CD4-positive, alpha-beta T cell (primary cell): ENCODE measurements around the gene CACHD1. TPM values are rescaled to one million over a fixed set of nuclear protein-coding genes. Genes with fewer than 3 reads are reported as not detected.

Experiments
- ATAC-seq: fragments of 200-7000 bp; cut with Tn5 transposase; one replicate; pipeline ENCODE4 v1.10.0; 2022; ENCODE audit warnings: mild to moderate bottlenecking; ENCODE audit not compliant: poor library complexity
- CTCF ChIA-PET: fragments of 350-600 bp; sonication (Branson Sonifier 250); formaldehyde crosslinking; loops from one replicate; lab custom pipeline; 2021; ENCODE audit warnings: antibody characterized with exemption, inconsistent platforms; lab: Charles Lee
- POLR2A ChIA-PET: fragments of 350-600 bp; sonication (Branson Sonifier 250); formaldehyde crosslinking; loops from one replicate; lab custom pipeline; 2021; ENCODE audit warnings: antibody characterized with exemption, inconsistent platforms; lab: Charles Lee
- DNase-seq, 14 experiments: peaks; one replicate each; pipeline ENCODE4 v3.0.0-alpha.2; 2013 to 2020; ENCODE audit warnings: mixed read lengths in 2 of 14
- H3K27ac ChIP-seq, 2 donors: one replicate each; pipeline versions ENCODE4 v1.5.1 to v1.7.0; 2013; ENCODE audit warnings: low read length in 2 of 2, low read depth in 1 of 2, mild to moderate bottlenecking in 1 of 2
- H3K27me3 ChIP-seq, 2 experiments: 1 replicate in 1 of 2; 2 replicates in 1 of 2; pipeline versions ENCODE4 v1.6.1 to v1.7.0; 2013; ENCODE audit warnings: low read length in 2 of 2, control low read depth in 1 of 2, mild to moderate bottlenecking in 1 of 2, moderate library complexity in 1 of 2; ENCODE audit not compliant: insufficient read depth in 2 of 2, control insufficient read depth in 1 of 2
- H3K36me3 ChIP-seq: one replicate; pipeline ENCODE4 v1.6.1; 2013; ENCODE audit warnings: low read length, control low read depth; ENCODE audit not compliant: insufficient read depth
- H3K4me1 ChIP-seq: one replicate; pipeline ENCODE4 v1.6.1; 2013; ENCODE audit warnings: low read length, control low read depth; ENCODE audit not compliant: insufficient read depth
- H3K4me3 ChIP-seq: one replicate; pipeline ENCODE4 v1.5.1; 2013; ENCODE audit warnings: mild to moderate bottlenecking, low read length, moderate library complexity
- H3K9me3 ChIP-seq, 2 experiments: 1 replicate in 1 of 2; 2 replicates in 1 of 2; pipeline versions ENCODE4 v1.6.1 to v1.7.0; 2013; ENCODE audit warnings: low read length in 2 of 2, mild to moderate bottlenecking in 2 of 2, control low read depth in 1 of 2, moderate library complexity in 1 of 2; ENCODE audit not compliant: control insufficient read depth in 1 of 2, insufficient read depth in 1 of 2
- H3K27ac Mint-ChIP-seq: one replicate; pipeline ENCODE4 v1.8.0; 2020; ENCODE audit warnings: mixed read lengths
- H3K27me3 Mint-ChIP-seq: one replicate; pipeline ENCODE4 v1.8.0; 2021; ENCODE audit warnings: mixed read lengths
- H3K36me3 Mint-ChIP-seq: one replicate; pipeline ENCODE4 v1.8.0; 2021; ENCODE audit warnings: low read depth, mixed read lengths
- H3K4me1 Mint-ChIP-seq: one replicate; pipeline ENCODE4 v1.8.0; 2021; ENCODE audit warnings: low read depth, mixed read lengths
- H3K4me3 Mint-ChIP-seq: one replicate; pipeline ENCODE4 v1.8.0; 2020; ENCODE audit warnings: mild to moderate bottlenecking, mixed read lengths
- H3K9me3 Mint-ChIP-seq: one replicate; pipeline ENCODE4 v1.8.0; 2020; ENCODE audit warnings: mixed read lengths
- CTCF ChIP-seq: fragments of 200-600 bp; IDR thresholded peaks from one replicate; pipeline ENCODE4 v1.8.0; 2022; ENCODE audit warnings: antibody characterized with exemption, mild to moderate bottlenecking
- intact Hi-C, 2 experiments: fragments of 100-400 bp; cut with DNase I in 1 of 2; cut with micrococcal nuclease in 1 of 2; formaldehyde crosslinking; loops; one replicate each; pipeline versions ENCODE4 v1.15.1 to v1.9.0; 2023 to 2025; cut with DNase I, micrococcal nuclease
- total RNA-seq, 174 experiments: library from RNA in 2 of 174; stranded (reverse) in 2 of 174; gene quantifications; one replicate each; pipeline ENCODE4 v1.2.3 and lab custom pipeline; 2021 to 2026

CACHD1 gene
- total RNA-seq, 2 experiments from 2014 or later: 6.2 to 7.1 TPM

- Histone ChIP-seq H3K36me3 (no peaks in the 10 kb centered on the region), H3K27me3 (no peaks in the 10 kb centered on the region), H3K4me3 (no peak overlapping the region), H3K4me1 (no peaks in the 10 kb centered on the region), H3K27ac (no peak overlapping the region), H3K9me3 (no peaks in the 10 kb centered on the region)
- intact Hi-C loops: loop anchor here in 1 of 2 experiments (5.0 kb wide), 2 partner anchors 32 to 43 kb away; no protein-coding TSS in a partner anchor
- Mint-ChIP-seq H3K27ac (no peak overlapping the region), H3K9me3 (no peaks in the 10 kb centered on the region), H3K4me3 (no peak overlapping the region), H3K36me3 (no peaks in the 10 kb centered on the region), H3K27me3 (no peaks in the 10 kb centered on the region), H3K4me1 (peaks cover 6% of the 10 kb centered on the region)
- POLR2A ChIA-PET: no interaction called here
- no peak for DNase-seq
- ATAC-seq: no peak
- TF ChIP-seq CTCF: no peak
- CTCF ChIA-PET: no interaction called here
Observed at GRCh38 chr1:64519901-64520300, 50.0 kb downstream of the CACHD1 start.

- Mint-ChIP-seq H3K9me3 (no peaks in the 10 kb centered on the region), H3K36me3 (no peaks in the 10 kb centered on the region), H3K4me3 (no peak overlapping the region), H3K27ac (no peak overlapping the region), H3K27me3 (no peaks in the 10 kb centered on the region), H3K4me1 (peaks cover 13% of the 10 kb centered on the region)
- no peaks in the 10 kb centered on the region for H3K9me3 ChIP-seq
- peaks cover 0 to 4% of the 10 kb centered on the region in 2 experiments for H3K27me3 ChIP-seq
- ATAC-seq (no peak), DNase-seq (no peak)
- ChIA-PET POLR2A (no interaction called here), CTCF (no interaction called here)
- no peaks in the 10 kb centered on the region for H3K36me3 ChIP-seq
- no peak overlapping the region for H3K4me3 ChIP-seq
- H3K27ac ChIP-seq: no peak overlapping the region
- no peak for TF ChIP-seq CTCF
- intact Hi-C loops: loop anchor here in 1 of 2 experiments (5.0 kb wide), 1 partner anchor 45 kb away; no protein-coding TSS in a partner anchor
- H3K4me1 ChIP-seq: no peaks in the 10 kb centered on the region
Observed at GRCh38 chr1:64522740-64523139, 52.8 kb downstream of the CACHD1 start.

GRCh38 chr1:64523413-64524337, 53.7 kb downstream of the CACHD1 start:
- H3K36me3 Mint-ChIP-seq: no peaks in the 10 kb centered on the region
- no peak overlapping the region for H3K4me3 ChIP-seq
- ChIA-PET CTCF (no interaction called here), POLR2A (no interaction called here)
- H3K27me3 ChIP-seq: peaks cover 0 to 4% of the 10 kb centered on the region in 2 experiments
- intact Hi-C loops: loop anchor here in 1 of 2 experiments (5.0 kb wide), 1 partner anchor 46 kb away; no protein-coding TSS in a partner anchor
- H3K9me3 ChIP-seq: no peaks in the 10 kb centered on the region
- H3K27ac ChIP-seq: no peak overlapping the region
- no peaks in the 10 kb centered on the region for H3K9me3 Mint-ChIP-seq
- peaks cover 13% of the 10 kb centered on the region for H3K4me1 Mint-ChIP-seq
- no peak overlapping the region for H3K27ac Mint-ChIP-seq
- H3K36me3 ChIP-seq: no peaks in the 10 kb centered on the region
- DNase-seq (no peak), ATAC-seq (no peak)
- no peak for TF ChIP-seq CTCF
- H3K4me3 Mint-ChIP-seq: no peak overlapping the region
- H3K27me3 Mint-ChIP-seq: no peaks in the 10 kb centered on the region
- H3K4me1 ChIP-seq: no peaks in the 10 kb centered on the region
